ENCODE measurements around the gene POLH.
"Not testable (repeated sequence)": the region's sequence is repeated elsewhere in the genome, so short reads cannot be mapped to it uniquely, and the experiment has no call there.

Gene POLH

GRCh38 chr6:43630980-43631619 lies 55.1 kb downstream of the POLH start:
- no peak for DNase-seq (ENCODE audit: low spot score)

GRCh38 chr6:43633002-43633401 lies 57.0 kb downstream of the POLH start:
- DNase-seq (ENCODE audit: low spot score), result not testable (repeated sequence)

GRCh38 chr6:43634702-43635303 lies 58.8 kb downstream of the POLH start:
- DNase-seq (ENCODE audit: low spot score), result peak; percentile 80

- DNase-seq (ENCODE audit: low spot score), result peak; percentile 86
These were observed 59.7 kb downstream of the POLH start, which contains the start of gene MAD2L1BP for GRCh38 chr6:43635387-43636307. TSS of gene MAD2L1BP (plus strand) at chr6:43635840. CDS start at chr6:43635876, 36 bp downstream.

- no peak for DNase-seq (ENCODE audit: low spot score)
These were observed 60.3 kb downstream of the POLH start for GRCh38 chr6:43636308-43636659.

- DNase-seq (ENCODE audit: low spot score), result no peak
These were observed 64.2 kb downstream of the POLH start for GRCh38 chr6:43639984-43640800.

GRCh38 chr6:43644940-43645612 lies 69.1 kb downstream of the POLH start, which contains the start of gene RSPH9:
TSS of gene RSPH9 (plus strand) at chr6:43645036. CDS start at chr6:43645099, 63 bp downstream.
- no peak for DNase-seq (ENCODE audit: low spot score)

- no peak for DNase-seq (ENCODE audit: low spot score)
These were observed 69.6 kb downstream of the POLH start for GRCh38 chr6:43645613-43645964.

GRCh38 chr6:43647613-43648012 lies 71.6 kb downstream of the POLH start:
- DNase-seq (ENCODE audit: low spot score), result no peak

- no peak for DNase-seq (ENCODE audit: low spot score)
These were observed 72.3 kb downstream of the POLH start for GRCh38 chr6:43648248-43648647.

GRCh38 chr6:43652822-43653221 lies 76.8 kb downstream of the POLH start:
- not testable (repeated sequence) for DNase-seq (ENCODE audit: low spot score)

- DNase-seq (ENCODE audit: low spot score), result no peak
These were observed 81.3 kb downstream of the POLH start for GRCh38 chr6:43657221-43657802.

GRCh38 chr6:43658161-43658560 lies 82.2 kb downstream of the POLH start:
- DNase-seq (ENCODE audit: low spot score), result no peak

- not testable (repeated sequence) for DNase-seq (ENCODE audit: low spot score)
These were observed 87.0 kb downstream of the POLH start for GRCh38 chr6:43662948-43663347.

Small RNA genes within 50 kb of the gene (small RNA-seq; reads per million reads assigned to genes)
- gene RF00426, result 0 reads per million in 2 experiments

Data from SK-N-DZ (cell line).